Spleen (tissue), 11 donors: ENCODE data around the gene SEH1L. TPM values are rescaled to one million over a fixed set of nuclear protein-coding genes. Genes with fewer than 3 reads are reported as not detected.

Experiments
- DNase-seq: peaks from one replicate; pipeline ENCODE4 v3.0.0-alpha.2; 2020
- H3K27ac ChIP-seq, 8 donors: fragments of 200-600 bp; sonication (generic) in 7 of 8; 1 replicate in 4 of 8; 2 replicates in 4 of 8; pipeline versions ENCODE4 v1.5.0 to v1.8.0; 2016 to 2021; ENCODE audit warnings: inconsistent platforms in 4 of 8, mild to moderate bottlenecking in 4 of 8, moderate library complexity in 1 of 8
- H3K27me3 ChIP-seq, 7 donors: fragments of 200-600 bp; sonication (generic) in 6 of 7; replicated peaks in 1 of 7; 1 replicate in 4 of 7; 2 replicates in 3 of 7; pipeline versions ENCODE4 v1.5.0 to v1.8.0; 2016 to 2021; ENCODE audit warnings: inconsistent platforms in 3 of 7, mild to moderate bottlenecking in 1 of 7
- H3K36me3 ChIP-seq, 6 donors: fragments of 200-600 bp; sonication (generic) in 5 of 6; 1 replicate in 4 of 6; 2 replicates in 2 of 6; pipeline versions ENCODE4 v1.5.0 to v1.8.0; 2016 to 2021; ENCODE audit warnings: inconsistent platforms in 2 of 6
- H3K4me1 ChIP-seq, 6 donors: fragments of 200-600 bp; sonication (generic) in 5 of 6; 1 replicate in 3 of 6; 2 replicates in 3 of 6; pipeline versions ENCODE4 v1.5.0 to v1.8.0; 2016 to 2021; ENCODE audit warnings: inconsistent platforms in 3 of 6
- H3K4me3 ChIP-seq, 8 donors: fragments of 200-600 bp; sonication (generic) in 7 of 8; 1 replicate in 4 of 8; 2 replicates in 4 of 8; pipeline versions ENCODE4 v1.5.0 to v1.8.0; 2016 to 2021; ENCODE audit warnings: inconsistent platforms in 4 of 8, mild to moderate bottlenecking in 4 of 8, moderate library complexity in 2 of 8
- H3K9me3 ChIP-seq, 8 donors: fragments of 200-600 bp; sonication (generic) in 7 of 8; 1 replicate in 4 of 8; 2 replicates in 4 of 8; pipeline versions ENCODE4 v1.5.0 to v1.8.0; 2016 to 2021; ENCODE audit warnings: inconsistent platforms in 4 of 8
- POLR2A ChIP-seq, 3 donors: fragments of 450-650 bp; IDR thresholded peaks; one replicate each; pipeline ENCODE4 v1.5.1; 2017; ENCODE audit warnings: antibody characterized with exemption in 3 of 3, mild to moderate bottlenecking in 1 of 3
- POLR2AphosphoS5 ChIP-seq, 3 donors: sonication (generic); formaldehyde crosslinking; IDR thresholded peaks; one replicate each; pipeline ENCODE4 v1.5.1; 2017; ENCODE audit warnings: antibody characterized with exemption in 3 of 3
- WGBS, 5 donors: extraction: QIAGEN DNeasy Blood & Tissue Kit in 3 of 5; methylation state at CpG; one replicate each; pipeline versions ENCODE4 v1.1.5 to v1.1.7; 2013 to 2018; 5-methylcytosine and 5-hydroxymethylcytosine counted together
- intact Hi-C: fragments of 100-400 bp; cut with DNase I; formaldehyde crosslinking; loops from one replicate; pipeline ENCODE4 v1.15.0; 2023; ENCODE audit warnings: low total_unique reads
- polyA plus RNA-seq, 3 donors: library from polyadenylated mRNA; stranded (reverse); fragments of 200-250 nt; gene quantifications; one replicate each; pipeline ENCODE4 v1.2.1, GENCODE V29; 2013
- total RNA-seq, 7 donors: library from RNA; depleted of rRNA in 3 of 7; stranded (reverse); fragments of >200 nt in 3 of 7; fragmentation: NEBNext Ultra II Directional in 4 of 7; extraction: Animal tissue kit (Norgen Biotek cat#: 25700) in 4 of 7; gene quantifications; one replicate each; pipeline versions ENCODE4 v1.1.0 to v1.2.1, GENCODE V29; 2016 to 2021
- TF ChIP-seq, protein P1 (sequence below), 11 experiments: fragments of 200-600 bp in 7 of 11; fragments of 450-650 bp in 4 of 11; sonication (generic) in 4 of 11; IDR thresholded peaks in 8 of 11; conservative IDR thresholded peaks in 3 of 11; 1 replicate in 7 of 11; 2 replicates in 4 of 11; pipeline versions ENCODE4 v1.4.0 to v1.8.0; 2016 to 2021; ENCODE audit warnings: antibody characterized with exemption in 11 of 11, inconsistent platforms in 4 of 11, mild to moderate bottlenecking in 1 of 11
- donor health status: healthy with polysubstance abuse.
- donor health status: DM: no; HTN: no; CAD: no; lungs with moderate emphysema.
- donor health status: DM: no; HTN: no; CAD: no.
- donor health status: Bipolar disorder and iron deficiency.
- donor health status: healthy.
- donor health status: DM: no; HTN: no; CAD: no.
- donor health status: DM: yes; HTN: yes; CAD: no.

SEH1L gene
- total and polyA plus RNA-seq, 10 donors, result 16.9 to 52.9 (median 31.0) TPM

DNA sequence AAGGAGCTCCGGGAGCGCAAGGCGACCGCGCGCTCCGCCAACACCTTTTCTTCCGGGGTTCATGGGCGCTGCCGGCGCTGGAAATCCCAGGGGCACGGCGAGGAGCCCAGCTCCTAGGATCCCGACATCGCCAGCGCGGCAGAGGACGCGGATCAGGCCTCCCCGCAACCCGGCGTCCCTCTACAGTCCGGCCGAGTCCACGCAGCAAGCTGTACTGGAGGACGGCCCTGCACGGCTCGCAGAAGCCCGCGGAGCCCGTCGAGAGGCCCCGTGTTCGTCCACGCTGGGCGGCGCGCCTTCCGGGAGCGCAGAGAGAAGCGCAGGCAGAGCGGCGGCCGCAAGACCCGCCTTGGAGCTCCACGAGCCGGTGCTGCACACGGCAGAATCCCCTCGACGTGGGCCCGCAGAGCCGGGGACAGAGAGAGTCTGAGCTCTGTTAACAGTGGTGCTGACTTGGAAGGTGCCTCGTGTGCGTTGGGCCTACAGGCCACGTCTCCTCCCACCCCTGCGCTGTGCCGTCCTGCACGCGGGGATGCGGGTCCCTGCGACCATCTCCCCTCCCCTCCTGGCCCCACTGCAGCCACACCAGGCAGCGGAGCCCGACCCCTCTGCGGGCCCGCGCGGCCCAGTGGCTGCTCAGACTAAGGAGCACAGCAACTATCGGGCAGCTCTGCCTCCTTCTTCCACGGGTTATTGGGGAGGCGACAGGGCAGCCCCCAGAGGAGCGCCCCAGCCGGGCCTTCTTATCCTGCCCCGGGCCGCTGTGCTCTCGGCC, 35.7 kb upstream of the SEH1L start:
- H3K4me1 ChIP-seq, result peaks cover 6 to 20% (median 15%) of the 10 kb centered on the region in 6 donors
- TF ChIP-seq POLR2AphosphoS5 (IDR thresholded peaks at IDR 0.05), result no peak
- TF ChIP-seq POLR2A (IDR thresholded peaks at IDR 0.05), result no peak
- TF ChIP-seq, protein P1, sequence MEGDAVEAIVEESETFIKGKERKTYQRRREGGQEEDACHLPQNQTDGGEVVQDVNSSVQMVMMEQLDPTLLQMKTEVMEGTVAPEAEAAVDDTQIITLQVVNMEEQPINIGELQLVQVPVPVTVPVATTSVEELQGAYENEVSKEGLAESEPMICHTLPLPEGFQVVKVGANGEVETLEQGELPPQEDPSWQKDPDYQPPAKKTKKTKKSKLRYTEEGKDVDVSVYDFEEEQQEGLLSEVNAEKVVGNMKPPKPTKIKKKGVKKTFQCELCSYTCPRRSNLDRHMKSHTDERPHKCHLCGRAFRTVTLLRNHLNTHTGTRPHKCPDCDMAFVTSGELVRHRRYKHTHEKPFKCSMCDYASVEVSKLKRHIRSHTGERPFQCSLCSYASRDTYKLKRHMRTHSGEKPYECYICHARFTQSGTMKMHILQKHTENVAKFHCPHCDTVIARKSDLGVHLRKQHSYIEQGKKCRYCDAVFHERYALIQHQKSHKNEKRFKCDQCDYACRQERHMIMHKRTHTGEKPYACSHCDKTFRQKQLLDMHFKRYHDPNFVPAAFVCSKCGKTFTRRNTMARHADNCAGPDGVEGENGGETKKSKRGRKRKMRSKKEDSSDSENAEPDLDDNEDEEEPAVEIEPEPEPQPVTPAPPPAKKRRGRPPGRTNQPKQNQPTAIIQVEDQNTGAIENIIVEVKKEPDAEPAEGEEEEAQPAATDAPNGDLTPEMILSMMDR (IDR thresholded peaks at IDR 0.05 in 8 of 11, conservative IDR thresholded peaks at IDR 0.05 in 3 of 11), result no peak
- no peaks in the 10 kb centered on the region for H3K36me3 ChIP-seq
- H3K27ac ChIP-seq, result no peak overlapping the region
- peaks cover 0 to 17% (median 0%) of the 10 kb centered on the region in 8 donors for H3K9me3 ChIP-seq
- intact Hi-C loops, result no loop called here
- DNase-seq, result peak; percentile 78
- H3K4me3 ChIP-seq, result peak overlapping the region in 7 of 8 donors; percentile 33 to 68 (median 43)
- peaks cover 0 to 32% (median 0%) of the 10 kb centered on the region in 7 donors for H3K27me3 ChIP-seq
- WGBS, 5 donors, result 57 to 77% (median 68%) methylated on average over 35 to 75 of the region's 75 CpGs

DNA sequence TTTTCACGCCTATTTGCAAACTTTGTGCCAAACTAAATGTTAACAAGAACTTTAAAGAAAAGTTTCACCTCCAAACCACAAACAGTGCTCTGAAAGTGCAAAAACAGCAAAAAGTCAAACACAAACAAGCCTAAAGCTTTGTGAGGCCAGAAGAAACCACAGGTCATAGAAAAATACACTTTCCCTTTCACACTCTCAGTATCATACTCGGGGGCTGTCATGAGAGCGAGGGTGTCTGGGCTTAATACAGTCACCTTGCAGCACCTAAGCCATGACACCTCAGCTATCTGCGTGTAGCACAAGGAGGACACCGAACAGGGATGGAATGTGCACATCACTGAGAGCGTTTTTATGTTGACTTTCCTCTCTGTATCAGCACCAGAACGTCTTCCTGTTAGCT, 26.6 kb upstream of the SEH1L start:
- TF ChIP-seq POLR2A (IDR thresholded peaks at IDR 0.05), result no peak
- TF ChIP-seq POLR2AphosphoS5 (IDR thresholded peaks at IDR 0.05), result no peak
- TF ChIP-seq, protein P1 (IDR thresholded peaks at IDR 0.05 in 8 of 11, conservative IDR thresholded peaks at IDR 0.05 in 3 of 11), result no peak
- intact Hi-C loops, result no loop called here
- Histone ChIP-seq H3K4me3 (peak overlapping the region in 1 of 8 donors; percentile 14), H3K27ac (peak overlapping the region in 3 of 8 donors; percentile 21 to 63 (median 50)), H3K4me1 (peaks cover 0 to 8% (median 0%) of the 10 kb centered on the region in 6 donors), H3K36me3 (no peaks in the 10 kb centered on the region), H3K27me3 (no peaks in the 10 kb centered on the region), H3K9me3 (no peaks in the 10 kb centered on the region)
- no peak for DNase-seq
- WGBS, 5 donors, result 52 to 63% (median 60%) methylated on average over 7 of the region's 7 CpGs

DNA sequence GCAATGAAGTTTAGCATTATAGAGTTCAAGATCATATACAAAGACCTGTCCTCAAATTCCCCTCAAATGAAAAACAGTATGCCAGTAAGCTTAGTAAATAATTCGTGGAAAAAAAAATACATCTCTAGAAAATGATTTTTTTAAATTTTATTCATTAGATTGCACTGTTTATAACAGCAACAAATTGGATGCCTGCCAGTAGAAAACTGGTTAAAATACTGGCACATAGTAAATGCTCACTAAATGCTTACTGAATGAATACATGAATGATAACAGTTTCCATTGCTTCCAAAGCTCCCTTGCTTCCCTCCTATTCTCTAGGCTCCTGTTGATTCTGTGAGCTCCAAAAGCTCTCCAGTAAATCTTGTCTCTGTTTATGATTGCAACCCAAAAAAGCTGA, 25.5 kb upstream of the SEH1L start:
- TF ChIP-seq POLR2AphosphoS5 (IDR thresholded peaks at IDR 0.05), result no peak
- no peak for TF ChIP-seq POLR2A (IDR thresholded peaks at IDR 0.05)
- TF ChIP-seq, protein P1 (IDR thresholded peaks at IDR 0.05 in 8 of 11, conservative IDR thresholded peaks at IDR 0.05 in 3 of 11), result no peak
- H3K27me3 ChIP-seq, result no peaks in the 10 kb centered on the region
- DNase-seq, result no peak
- WGBS, 5 donors, result 72 to 91% (median 85%) methylated on average over 1 of the region's 1 CpG
- H3K4me3 ChIP-seq, result no peak overlapping the region
- no peak overlapping the region for H3K27ac ChIP-seq
- no peaks in the 10 kb centered on the region for H3K9me3 ChIP-seq
- H3K4me1 ChIP-seq, result peaks cover 0 to 8% (median 0%) of the 10 kb centered on the region in 6 donors
- no peaks in the 10 kb centered on the region for H3K36me3 ChIP-seq
- intact Hi-C loops, result no loop called here

DNA sequence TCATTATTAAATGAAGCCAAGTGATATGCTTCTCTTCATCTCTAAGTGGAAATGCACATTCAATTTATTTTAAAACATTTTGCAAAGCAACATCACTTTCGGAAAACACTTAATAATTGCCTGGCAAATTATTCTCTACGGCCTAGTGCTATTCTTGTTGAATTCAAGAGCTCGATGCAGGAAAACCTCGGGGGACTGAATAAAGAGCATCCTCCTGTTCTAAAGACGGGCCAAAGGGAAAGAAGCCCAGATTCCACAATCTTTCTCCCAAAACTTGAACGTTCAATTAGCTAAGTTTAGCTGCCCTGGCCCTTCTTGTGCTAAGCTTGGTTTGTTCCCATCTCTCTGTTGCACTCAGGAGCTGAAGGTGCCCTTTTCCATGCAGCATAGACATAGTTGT, 23.2 kb upstream of the SEH1L start:
- WGBS, 5 donors, result 83 to 92% (median 87%) methylated on average over 6 of the region's 6 CpGs
- no peak for DNase-seq
- Histone ChIP-seq H3K4me3 (no peak overlapping the region), H3K27me3 (no peaks in the 10 kb centered on the region), H3K27ac (no peak overlapping the region), H3K4me1 (peaks cover 0 to 8% (median 0%) of the 10 kb centered on the region in 6 donors), H3K36me3 (no peaks in the 10 kb centered on the region), H3K9me3 (no peaks in the 10 kb centered on the region)
- TF ChIP-seq, protein P1 (IDR thresholded peaks at IDR 0.05 in 8 of 11, conservative IDR thresholded peaks at IDR 0.05 in 3 of 11), result no peak
- TF ChIP-seq POLR2AphosphoS5 (IDR thresholded peaks at IDR 0.05), result no peak
- TF ChIP-seq POLR2A (IDR thresholded peaks at IDR 0.05), result no peak
- intact Hi-C loops, result no loop called here
